ENCODE data around the gene SERTAD3.

DNA sequence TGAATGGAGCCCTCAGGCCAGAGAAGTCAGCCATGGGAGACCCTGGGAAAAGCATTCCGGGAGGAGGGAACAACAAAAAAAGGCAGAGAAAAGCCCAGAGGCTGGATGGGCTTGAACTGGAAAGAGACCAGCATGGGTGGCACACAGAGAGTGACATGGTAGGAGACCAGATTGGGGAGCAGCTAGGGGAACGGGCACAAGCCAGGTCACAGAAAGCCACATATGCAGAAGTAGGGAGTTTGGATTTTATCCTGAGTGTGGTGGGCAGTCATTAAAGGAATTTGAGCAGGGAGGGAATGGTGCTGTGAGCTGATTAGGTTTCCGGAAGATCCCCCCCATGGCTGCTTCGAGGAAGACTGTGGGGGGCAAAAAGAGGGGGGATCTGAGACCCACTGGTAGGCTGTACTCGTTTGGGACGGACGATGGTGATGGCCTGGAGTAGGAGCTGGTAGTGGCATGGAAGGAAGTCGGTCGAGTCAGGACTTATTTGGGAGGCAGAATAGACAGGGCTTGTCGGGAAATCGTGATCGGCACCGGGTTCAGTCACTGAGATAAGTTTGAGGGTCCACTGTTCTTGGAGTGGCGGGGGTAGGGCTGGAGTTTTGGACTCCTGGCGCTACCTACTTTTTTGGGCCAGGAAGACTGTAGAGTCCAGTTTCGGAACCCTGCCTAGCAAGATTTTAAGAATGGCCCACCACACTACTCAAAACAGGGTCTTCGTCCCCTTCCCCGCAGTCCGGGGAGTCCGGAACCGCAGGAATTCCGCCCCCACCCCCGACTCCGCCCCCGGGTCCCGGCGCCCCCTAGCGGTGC, 19.3 kb downstream of the SERTAD3 start:
- TF ChIP-seq, protein P1, sequence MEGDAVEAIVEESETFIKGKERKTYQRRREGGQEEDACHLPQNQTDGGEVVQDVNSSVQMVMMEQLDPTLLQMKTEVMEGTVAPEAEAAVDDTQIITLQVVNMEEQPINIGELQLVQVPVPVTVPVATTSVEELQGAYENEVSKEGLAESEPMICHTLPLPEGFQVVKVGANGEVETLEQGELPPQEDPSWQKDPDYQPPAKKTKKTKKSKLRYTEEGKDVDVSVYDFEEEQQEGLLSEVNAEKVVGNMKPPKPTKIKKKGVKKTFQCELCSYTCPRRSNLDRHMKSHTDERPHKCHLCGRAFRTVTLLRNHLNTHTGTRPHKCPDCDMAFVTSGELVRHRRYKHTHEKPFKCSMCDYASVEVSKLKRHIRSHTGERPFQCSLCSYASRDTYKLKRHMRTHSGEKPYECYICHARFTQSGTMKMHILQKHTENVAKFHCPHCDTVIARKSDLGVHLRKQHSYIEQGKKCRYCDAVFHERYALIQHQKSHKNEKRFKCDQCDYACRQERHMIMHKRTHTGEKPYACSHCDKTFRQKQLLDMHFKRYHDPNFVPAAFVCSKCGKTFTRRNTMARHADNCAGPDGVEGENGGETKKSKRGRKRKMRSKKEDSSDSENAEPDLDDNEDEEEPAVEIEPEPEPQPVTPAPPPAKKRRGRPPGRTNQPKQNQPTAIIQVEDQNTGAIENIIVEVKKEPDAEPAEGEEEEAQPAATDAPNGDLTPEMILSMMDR (IDR thresholded peaks at IDR 0.05): no peak
- no peak for TF ChIP-seq POLR2A (IDR thresholded peaks at IDR 0.05)

Data from lower leg skin (tissue), 3 donors.